ENCODE data around the gene HHIPL1.
"Not testable (repeated sequence)": the region's sequence is repeated elsewhere in the genome, so short reads cannot be mapped to it uniquely, and the experiment has no call there.

Gene HHIPL1

DNA sequence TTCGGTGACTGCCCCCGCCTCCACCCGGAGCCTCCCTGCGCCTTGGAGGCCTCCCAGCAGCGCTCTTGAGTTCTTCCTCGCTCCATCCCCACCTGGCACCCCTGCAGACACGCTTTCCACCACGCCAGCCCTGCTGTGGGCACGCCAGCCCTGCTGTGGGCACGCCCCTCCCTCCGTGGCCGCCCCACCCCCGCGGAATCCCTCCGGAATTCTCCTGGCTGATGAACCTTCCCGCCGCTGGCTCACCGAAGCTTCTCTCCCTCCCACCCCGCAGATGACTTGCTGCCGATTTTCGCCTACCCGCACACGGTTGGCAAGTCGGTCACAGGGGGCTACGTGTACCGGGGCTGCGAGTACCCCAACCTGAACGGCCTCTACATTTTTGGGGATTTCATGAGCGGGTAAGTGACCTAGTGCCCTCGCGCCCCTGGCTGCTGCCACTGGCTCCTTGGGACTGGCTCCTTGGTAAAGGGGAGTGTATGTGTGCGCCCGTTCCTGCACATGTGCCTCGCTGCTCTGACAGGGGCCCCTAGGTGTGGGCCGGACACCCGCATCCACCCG, 15.2 kb downstream of the HHIPL1 start:
- DNase-seq (ENCODE audit: low read depth): no peak

DNA sequence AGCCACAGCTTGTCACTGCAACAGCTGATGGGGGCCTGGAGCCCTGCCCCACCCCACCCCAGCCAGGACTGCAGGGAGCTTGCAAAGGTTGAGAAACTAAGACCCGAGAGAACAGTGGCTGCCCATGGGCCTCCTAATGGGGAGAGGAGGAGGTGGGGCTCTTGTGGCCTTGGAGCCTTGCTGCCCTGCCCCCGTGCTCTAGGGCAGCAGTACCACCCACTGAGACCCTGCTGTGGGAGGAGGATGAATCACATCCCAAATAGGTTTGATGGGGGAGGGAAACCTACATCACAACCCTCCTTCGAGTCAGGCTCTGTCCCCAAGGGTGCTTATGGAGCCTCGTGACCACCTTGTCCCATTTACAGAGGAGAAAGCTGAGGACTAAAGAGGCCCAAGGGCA, 15.9 kb downstream of the HHIPL1 start:
- DNase-seq (ENCODE audit: low read depth): no peak

DNA sequence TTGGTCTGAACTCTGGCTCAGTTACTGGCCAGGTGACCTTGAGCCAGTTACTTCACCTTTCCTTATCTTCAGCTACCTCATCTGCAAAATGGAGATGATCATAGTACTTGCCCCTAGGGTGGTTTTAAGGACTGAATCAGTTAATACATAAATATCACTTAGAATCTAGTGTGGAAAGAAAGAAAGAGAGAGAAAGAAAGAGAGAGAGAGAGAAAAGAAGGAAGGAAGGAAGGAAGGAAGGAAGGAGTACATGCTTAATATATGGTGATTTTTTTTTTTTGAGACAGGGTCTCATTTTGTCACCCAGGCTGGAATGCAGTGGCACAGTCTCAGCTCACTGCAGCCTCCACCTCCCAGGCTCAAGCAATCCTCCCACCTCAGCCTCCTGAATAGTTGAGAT, 16.3 kb downstream of the HHIPL1 start:
- not testable (repeated sequence) for DNase-seq (ENCODE audit: low read depth)

DNA sequence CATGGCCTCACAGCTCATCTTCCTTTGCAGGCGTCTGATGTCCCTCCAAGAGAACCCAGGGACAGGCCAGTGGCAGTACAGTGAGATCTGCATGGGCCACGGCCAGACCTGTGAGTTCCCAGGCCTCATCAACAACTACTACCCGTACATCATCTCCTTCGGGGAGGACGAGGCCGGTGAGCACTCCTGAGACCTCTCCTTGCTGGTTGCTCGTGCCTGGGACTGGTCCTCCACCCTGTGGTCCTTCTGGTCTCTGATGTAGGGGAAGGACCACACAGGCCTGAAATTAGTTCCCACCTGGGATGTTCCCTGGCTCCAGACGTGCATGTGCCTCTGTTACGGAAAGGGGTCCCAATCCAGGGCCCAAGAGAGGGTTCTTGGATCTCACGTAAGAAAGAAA, 17.9 kb downstream of the HHIPL1 start:
- DNase-seq (ENCODE audit: low read depth): no peak

DNA sequence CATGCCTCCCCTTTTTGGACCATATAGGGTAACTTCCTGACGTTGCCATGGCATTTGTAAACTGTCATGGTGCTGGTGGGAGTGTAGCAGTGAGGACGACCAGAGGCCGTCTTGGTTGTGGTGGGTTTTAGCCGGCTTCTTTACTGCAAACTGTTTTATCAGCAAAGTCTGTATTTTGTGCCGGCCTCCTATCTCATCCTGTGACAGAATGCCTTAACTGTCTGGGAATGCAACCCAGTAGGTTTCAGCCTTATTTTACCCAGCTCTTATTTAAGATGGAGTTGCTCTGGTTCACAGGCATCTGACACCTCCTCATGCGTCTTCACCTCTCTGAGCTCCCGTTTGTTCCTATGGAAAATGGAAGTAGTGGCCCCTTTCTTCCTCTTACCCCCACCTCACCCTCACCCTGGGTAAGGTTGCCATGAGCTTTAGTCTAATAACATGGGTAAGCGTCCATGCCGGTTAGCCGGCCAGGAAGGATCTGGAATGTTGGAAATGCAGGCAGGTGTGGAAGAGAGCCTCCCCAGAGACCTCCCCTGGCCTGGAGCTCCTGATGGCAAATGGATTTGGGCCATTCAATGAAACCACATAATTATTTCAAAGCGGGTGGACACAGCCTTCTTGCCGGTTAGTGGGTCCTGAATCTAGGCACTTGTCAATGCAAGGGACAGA, 18.6 kb downstream of the HHIPL1 start:
- DNase-seq (ENCODE audit: low read depth): no peak

DNA sequence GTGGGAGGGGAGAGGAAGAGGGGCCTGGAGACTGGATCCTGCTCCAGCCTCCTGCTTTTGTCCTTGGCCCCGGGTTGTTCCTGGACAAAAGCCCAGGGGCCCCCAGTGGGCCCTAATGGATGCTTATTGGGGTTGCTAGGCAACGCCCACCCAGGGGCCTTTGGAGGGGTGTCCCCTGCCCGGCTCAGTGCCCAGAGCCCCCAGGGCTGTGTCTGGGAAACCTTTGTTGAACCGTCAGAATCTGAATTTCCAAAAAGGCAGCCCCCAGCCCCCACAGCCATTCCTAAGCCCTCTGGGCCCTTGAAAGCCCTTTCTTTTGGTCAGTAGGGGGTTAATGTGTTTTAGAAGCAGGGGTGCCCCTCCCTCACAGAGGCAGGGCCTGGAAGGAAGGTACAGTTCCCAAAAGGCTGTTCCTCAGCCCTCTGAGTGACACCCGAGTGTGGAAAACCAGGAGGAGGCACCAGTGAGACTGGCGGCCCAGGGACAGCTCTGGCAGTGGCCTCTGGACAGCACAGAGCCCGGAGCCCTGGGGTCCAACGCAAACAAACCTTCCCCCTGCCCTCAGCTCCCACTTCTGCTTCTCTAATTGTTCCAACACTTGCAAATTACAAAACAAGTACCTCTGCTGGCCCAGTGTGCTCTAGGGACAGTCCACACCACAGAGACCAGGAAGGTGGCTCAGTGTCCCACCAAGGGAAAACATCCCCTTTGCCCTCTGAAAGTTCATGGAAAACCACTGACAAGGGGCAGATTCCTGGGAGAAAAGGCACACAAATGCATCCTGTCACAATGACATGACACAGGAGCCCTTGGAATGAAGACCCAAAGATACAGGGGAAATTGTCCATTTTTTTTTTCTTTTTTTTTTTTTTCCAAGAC, 19.4 kb downstream of the HHIPL1 start:
- DNase-seq (ENCODE audit: low read depth): no peak

DNA sequence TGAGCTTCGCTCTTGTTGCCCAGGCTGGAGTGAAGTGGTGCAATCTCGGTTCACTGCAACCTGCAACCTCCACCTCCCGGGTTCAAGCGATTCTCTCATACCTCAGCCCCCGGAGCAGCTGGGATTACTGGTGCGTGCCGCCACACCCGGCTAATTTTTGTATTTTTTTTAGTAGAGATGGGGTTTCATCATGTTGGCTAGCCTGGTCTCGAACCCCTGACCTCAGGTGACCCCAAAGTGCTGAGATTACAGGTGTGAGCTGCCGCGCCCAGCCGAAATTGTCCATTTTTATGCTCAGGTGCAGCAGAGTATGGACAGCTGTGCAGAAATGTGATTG, 20.0 kb downstream of the HHIPL1 start:
- DNase-seq (ENCODE audit: low read depth): no peak

DNA sequence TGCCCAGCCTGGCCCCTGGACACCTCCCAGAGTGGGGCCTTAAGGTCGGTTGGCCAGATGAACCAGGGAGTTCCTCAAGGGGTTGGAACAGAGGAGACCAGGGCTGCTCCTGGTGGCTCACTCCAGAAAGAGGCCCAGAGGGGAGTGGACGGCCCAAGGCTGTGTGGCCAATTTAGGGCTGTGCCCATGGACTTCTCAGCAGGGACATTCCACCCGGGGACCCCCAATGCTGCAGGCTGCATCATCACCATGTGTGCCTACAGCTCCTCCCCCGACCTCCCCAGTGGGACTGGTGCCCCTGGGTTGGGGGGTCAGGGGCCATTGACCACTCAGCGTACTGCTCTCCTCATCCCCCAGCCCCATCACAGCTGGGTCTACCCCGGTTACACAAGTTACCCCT, 21.6 kb downstream of the HHIPL1 start:
- no peak for DNase-seq (ENCODE audit: low read depth)

DNA sequence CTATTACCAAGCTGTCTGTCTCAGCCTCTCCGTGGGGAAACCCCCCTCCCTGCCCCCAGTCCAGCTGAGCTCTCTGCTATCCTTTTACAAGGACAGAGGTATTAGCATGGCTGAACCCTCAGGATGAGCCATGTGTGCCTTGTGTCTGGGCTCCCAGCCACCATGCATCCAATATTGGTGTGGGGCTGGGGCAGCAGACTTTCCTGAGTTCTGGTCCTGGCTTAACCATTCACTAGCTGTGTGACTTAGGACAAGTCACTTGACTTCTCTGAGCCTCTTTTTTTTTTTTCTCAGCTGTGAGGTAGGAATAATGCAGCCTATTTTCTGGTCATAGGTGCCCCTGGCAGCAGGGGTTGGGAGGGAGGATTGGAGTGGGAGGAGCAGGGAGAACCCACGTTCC, 22.1 kb downstream of the HHIPL1 start:
- DNase-seq (ENCODE audit: low read depth): no peak

DNA sequence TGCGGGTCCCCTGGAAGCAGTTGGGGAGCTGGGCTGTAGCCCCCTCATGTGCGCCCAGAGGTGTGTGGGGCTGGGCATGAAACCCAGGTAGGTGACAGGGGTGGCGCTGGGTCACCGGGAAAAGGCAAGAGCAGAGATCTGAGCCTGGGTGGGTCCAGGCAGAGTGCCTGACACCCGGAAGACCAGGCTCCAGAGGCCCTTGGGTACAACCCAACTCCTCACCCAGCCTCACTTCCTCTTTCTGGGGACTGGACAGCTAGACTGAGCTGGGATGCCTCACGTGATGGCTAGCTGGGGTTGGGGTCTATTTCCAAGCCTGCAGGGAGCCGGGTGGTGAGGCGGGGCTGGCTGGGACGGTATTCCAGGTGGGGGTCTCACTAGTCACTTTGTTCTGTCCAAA, 22.9 kb downstream of the HHIPL1 start:
- DNase-seq (ENCODE audit: low read depth): no peak

DNA sequence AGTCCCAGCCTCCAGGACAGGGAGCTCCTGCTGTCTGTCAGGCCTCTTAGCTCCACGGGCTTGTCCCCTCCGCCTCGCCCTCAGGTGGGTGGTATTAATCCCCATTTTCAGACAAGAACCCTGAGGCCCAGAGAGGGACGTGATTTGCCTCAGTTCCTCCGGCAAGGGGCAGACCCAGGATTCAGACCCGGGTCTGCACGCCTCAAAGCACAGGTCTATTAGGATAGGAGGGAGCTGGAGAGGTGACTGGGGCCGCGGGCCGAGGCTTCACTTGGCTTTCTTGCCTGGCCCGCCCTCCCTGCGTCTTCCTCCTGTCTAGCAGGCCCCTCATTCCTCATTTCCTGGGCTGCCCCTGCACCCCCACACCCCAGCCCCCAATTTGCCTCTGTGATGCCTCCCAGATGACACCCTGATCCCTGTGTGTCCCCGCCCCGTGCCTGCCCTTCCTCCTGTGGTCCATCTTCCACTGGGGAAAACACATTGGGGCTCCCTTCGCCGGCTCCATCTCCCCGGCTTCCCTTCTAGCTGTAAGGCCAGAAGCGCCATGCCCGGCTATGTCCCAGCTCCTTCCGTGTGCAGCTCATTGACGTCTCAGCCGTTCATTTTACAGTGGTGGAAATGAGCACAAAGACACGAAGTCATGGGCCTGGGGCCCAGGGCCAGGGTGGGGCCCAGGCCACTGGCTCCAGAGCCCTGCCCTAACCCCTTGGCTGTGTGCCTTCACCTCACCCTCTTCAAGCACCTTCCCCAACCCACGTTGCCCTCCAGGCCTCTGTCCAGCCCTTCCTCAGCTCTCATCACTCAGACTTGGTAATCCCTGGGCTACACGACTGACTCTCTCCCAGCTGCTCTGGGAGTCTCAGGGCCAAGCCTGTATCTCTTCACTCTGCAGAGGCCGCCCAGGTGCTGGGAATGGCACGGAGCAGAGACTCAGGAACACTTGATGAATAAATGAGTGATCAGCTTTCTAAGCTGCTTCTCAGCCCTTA, 23.7 kb downstream of the HHIPL1 start:
- no peak for DNase-seq (ENCODE audit: low read depth)

DNA sequence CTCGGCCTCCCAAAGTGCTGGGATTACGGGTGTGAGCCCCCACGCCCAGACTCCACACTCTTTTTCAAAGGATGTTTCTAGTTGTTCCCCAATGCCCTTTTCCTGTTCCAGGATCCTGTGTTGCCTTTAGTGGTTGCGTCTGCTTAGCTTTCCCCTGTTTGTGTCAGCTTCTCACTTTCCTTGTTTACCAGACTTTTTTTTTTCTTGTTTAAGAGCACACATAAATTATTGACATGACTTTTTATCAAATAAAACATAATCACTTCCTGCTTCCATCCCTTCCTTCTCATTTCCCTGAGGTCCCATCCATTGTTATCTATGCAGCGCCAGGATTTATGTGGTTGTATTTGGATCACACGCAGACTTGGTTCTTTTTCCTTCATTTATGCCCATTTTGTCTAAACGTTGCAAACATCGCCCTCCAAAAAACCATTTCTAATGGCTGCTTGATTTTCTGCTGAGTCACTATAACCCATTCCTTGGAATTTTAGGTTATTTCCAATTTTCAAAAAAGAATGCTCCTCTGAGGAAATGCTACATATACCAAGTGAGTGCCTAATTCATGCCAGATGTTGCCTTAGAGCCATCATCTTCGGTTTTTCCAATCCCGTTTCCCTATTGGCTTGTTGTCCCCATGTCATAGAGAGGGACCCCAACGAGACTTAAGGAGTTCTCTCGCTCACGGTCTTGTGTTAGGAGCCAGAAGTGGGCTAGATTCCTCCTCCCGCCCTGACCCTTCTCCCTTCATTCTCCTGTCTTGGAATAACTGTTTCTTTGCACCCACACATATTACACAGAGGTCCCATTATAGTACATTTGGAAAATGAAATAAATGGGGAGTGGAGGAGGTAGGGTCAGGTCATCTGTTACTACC, 25.7 kb downstream of the HHIPL1 start:
- DNase-seq (ENCODE audit: low read depth): no peak

DNA sequence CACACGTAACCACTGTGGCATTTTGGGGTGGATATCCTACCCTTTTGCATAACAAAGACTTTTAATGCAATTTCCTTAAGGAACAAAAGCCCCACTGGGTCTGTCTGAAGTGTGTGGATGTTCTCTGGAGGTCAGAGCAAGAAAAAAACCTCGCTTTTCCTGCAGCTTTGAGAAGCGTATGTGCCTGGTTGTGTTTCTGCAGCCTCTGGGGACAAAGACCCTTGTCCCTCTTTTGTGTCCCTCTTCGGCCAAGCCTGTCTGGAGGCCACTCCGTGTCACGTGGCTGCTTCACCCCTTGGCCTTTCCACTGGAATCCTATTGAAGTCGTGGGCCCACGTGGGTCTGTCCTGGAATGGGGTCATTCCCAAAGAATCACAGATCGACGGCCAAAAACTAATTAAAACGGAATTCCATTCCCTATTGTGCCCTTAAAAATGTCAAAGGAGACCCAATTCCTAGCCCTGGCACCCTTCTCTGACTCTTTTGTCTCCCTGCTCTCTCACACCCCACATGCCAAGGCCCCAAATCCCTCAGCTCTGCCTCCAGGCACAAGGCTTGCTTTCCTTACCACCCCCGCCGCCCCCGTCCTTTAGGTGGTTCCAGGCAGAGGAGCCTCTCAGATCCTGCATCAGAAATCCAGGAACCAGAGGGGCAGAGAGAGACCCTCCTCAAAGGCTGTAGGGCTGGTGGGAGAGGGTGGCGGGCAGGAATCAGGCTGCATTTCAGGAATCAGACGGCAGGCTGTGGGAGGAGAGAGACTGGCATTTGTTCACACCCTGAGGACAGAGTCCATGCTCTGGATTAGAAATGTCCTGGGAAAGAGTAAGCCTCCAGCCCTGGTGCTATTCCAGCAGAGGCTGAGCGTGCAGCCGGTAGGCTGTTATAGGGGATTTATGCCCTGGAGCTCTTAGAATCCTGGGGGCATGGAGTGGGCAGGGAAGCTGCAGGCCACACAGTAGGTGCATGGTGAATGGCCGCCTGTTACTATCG, 26.6 kb downstream of the HHIPL1 start:
- no peak for DNase-seq (ENCODE audit: low read depth)

DNA sequence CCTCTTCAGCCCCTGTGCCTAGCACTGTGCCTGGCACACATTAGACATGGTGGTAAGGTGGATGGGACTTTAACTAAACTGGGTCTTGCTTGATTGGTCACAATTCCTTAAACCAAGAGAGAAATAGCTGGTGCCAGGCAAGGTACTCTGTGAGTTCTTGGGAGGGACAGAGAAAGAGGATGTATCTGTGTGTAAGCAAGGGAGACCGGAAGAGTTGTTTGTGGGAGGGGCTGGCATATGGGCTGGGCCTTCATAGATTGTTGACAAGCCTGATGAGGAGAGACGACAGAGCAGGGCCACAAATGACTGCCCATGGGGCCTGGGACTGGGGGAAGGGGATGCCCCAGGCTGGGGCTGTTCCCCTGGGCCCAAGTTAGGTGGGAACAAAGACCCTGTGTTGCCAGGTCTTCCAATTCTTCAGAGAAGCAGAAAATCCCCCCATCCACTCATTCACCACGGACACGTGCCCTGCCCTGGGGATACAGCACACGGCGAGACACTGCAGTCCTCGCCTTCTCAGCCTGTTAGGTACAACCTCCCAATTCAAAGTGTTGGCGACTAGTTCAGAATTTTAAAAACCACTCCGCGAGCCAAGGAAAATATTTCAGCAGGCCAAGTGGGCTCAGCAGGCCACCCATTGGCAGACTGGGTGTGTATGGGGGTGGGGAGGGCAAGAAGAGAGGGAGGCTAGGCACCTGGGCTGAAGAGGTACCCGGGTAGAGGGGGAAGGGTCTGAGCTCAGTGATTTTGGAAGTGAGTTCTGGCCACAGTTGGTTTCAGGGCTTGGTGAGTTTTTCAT, 27.8 kb downstream of the HHIPL1 start:
- DNase-seq (ENCODE audit: low read depth): no peak

DNA sequence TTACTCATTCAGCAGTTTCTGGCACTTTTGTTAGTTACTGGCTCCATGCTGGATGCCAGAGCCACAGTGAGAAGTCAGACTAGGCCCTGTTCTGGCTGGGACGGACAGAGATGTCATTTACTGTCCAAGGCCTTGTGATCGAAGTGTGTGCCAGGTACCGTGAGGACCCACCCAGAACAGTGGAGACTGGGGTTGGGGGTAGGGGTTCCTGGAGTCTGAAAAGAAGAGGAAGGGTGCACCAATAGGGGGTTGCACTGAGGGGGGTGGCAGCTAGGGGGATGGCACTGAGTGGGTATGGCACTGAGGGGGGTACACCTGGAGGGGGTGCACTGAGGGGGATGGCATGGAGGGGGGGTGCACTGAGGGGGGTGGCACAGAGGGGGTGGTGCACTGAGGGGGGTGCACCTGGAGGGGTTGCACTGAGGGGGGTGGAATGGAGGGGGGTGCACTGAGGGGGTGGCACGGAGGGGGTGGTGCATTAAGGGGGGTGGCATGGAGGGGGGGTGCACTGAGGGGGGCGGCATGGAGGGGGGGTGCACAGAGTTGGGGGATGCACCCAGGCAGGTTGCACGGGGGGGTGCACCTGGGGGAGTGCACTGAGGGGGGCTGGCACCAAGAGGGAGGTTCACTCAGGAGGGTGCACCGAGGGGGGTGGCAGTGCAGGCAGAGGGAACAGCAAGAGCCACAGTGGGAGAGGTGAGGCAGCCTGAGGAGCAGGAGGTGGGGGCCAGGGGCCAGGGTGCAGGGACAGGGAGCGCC, 28.6 kb downstream of the HHIPL1 start:
- DNase-seq (ENCODE audit: low read depth): no peak

DNA sequence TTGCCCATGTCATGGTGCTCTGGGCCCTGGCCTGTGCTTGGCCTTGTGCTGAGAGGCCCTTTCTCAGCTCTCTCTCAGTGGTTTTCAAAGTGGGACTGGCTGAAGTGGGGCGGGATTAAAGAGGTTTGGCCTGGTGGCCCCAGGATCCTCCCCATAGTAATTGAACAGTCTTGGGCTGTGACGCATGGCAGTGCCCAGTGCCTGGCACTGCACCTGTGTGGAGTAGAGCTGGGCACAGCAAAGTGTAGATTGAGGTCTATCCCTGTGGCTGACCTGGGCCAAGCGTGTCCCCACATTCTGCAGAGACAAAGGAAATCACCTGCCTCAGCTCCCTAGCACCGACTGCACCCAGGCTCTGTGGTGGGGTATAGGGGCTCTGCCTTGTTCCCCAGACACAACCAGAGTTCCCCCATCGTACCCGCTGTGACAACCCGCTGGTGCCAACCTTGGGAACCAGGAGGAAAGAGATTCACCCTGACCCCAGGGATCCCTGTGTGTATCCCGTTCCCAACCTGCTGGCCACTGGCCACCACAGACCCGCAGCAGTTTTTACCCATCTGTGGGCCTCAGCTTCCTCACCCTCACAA, 29.2 kb downstream of the HHIPL1 start:
- no peak for DNase-seq (ENCODE audit: low read depth)

DNA sequence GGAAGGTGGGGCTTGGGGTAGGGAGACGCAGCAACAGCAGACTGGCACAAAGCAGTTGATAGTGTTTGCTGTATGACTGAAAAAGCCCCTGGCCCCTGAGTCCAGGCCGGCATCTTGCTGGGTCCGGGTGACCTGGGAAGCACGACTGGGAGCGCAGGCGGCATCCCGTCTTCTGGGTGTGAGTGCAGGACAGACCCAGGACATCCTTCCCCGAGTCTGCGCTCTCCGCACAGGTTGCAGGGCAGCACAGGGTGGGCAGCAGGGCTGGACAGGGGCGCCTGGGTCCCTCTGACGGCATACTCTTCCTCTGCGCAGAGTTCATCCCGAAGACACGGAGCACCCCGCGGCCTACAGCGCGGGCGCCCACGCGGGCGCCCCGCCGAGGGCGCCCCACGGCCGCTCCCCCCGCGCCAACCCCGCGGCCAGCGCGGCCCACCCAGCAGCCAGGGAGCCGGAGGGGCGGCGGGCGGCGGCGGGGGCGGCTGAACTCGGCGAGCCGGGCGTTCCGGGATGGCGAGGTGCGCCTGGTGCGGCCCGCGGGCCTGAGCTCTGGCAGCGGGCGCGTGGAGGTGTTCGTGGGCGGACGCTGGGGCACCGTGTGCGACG, 29.9 kb downstream of the HHIPL1 start:
- no peak for DNase-seq (ENCODE audit: low read depth)
